ENCODE results near the gene POLR2E. TPM values are rescaled to one million over a fixed set of nuclear protein-coding genes. Genes with fewer than 3 reads are reported as not detected.
A peak's percentile ranks its signal among the peaks of the same experiment; 100 is the strongest.
"Not testable (repeated sequence)": the region's sequence is repeated elsewhere in the genome, so short reads cannot be mapped to it uniquely, and the experiment has no call there.

Gene POLR2E
- total RNA-seq, 1 donor from 2014 or later, result 39.1 TPM

DNA sequence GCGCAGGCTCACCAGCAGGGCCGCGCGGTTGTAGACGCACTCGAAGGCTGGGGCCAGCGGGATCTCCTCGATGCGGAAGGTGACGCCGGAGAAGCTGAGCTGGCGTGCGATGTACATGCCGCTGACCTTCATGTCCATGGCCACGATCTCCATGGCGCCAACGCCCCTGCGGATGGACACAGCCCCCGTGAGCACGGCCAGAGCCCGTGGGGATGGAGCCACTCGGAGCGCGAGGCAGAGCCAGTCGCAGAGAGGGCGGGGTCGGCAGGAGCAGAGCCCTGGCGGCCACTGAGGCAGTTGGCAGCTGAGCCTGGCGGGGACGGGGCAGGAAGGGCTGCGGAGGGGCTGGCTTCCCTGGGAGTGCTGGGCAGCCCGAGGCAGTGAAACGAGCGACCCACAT is 23.8 kb upstream of the POLR2E start:
- Histone ChIP-seq H3K4me3 (ENCODE audit: low read length in 3 of 3) (no peak overlapping the region), H3K9me3 (ENCODE audit: control insufficient read depth in 3 of 3, low read length in 3 of 3) (no peaks in the 10 kb centered on the region), H3K9ac (ENCODE audit: low read depth in 1 of 3, low read length in 3 of 3) (no peak overlapping the region), H3K4me1 (ENCODE audit: control insufficient read depth in 3 of 3, insufficient read depth in 3 of 3, low read length in 3 of 3) (peaks cover 0 to 4% (median 1%) of the 10 kb centered on the region in 3 donors), H3K27me3 (ENCODE audit: control insufficient read depth in 3 of 3, insufficient read depth in 3 of 3, low read length in 3 of 3) (no peaks in the 10 kb centered on the region), H3K36me3 (ENCODE audit: control insufficient read depth in 3 of 3, insufficient read depth in 3 of 3, low read length in 3 of 3) (peaks cover 38 to 67% (median 58%) of the 10 kb centered on the region in 3 donors), H3K27ac (ENCODE audit: low read depth, low read length) (no peak overlapping the region)

DNA sequence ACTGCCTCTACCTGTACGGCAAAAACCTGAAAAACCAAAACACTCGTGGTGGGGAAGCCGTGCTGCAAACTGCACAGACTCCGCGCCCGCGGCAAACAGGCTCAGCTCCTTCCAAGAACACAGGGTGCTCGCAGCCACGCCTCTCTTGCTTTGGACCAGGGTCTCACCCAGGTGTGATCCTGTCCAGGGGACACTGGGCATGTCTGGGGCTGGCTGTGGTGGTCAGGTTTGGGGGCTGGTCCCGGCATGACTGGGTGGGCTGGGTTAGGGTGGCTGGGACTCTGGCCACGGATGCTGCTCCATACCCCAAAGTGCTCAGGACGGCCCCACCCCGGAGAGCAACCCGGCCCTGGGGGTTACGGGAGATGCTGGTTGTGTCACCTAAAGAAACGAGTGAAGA is 22.5 kb upstream of the POLR2E start:
- H3K36me3 ChIP-seq (ENCODE audit: control insufficient read depth in 3 of 3, insufficient read depth in 3 of 3, low read length in 3 of 3), result peaks cover 38 to 62% (median 49%) of the 10 kb centered on the region in 3 donors

DNA sequence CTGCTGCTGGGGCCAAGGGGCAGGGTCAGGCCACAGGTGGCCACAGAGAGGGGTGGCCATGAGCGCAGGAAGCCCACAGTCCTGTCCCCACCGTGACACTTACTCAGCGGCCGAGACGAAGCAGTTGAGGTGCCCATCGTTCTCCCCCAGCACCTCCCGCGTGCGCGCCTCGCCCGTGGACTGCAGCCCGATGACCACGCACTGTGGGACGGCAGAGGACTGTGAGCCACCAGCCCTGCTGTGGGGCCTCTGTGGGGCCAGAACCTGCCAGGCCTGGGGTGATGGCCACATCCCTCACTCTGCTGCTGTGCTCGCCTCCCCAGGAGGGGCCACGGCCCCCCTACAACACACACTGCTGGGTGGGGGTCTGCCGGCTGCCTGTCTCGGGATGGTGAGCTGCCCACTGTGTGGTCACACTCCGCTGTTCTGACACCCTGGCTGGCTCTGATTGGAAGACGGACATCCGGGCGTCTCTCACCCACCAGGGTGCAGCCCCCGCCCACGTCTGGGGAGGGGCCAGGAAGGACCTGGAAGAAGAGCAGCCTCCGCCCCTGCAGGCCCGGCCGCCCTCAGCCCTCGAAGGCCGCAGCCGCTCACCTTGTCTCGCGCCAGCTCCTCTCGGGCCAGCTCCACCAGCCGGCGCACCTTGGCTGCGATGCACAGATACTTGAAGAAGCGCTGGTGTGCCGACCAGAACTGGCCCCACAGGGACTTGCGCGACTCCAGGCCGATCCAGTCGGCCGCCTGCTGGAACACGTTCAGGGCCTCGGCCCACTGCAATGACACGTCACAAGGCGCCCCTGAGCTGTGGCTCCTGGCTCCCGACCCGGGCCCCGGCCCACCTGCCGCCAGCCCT is 21.8 kb upstream of the POLR2E start:
- no peaks in the 10 kb centered on the region for H3K27me3 ChIP-seq (ENCODE audit: control insufficient read depth in 3 of 3, insufficient read depth in 3 of 3, low read length in 3 of 3)
- H3K9ac ChIP-seq (ENCODE audit: low read depth in 1 of 3, low read length in 3 of 3), result no peak overlapping the region
- no peak overlapping the region for H3K4me3 ChIP-seq (ENCODE audit: low read length in 3 of 3)
- H3K36me3 ChIP-seq (ENCODE audit: control insufficient read depth in 3 of 3, insufficient read depth in 3 of 3, low read length in 3 of 3), result peaks cover 38 to 58% (median 45%) of the 10 kb centered on the region in 3 donors
- no peak overlapping the region for H3K27ac ChIP-seq (ENCODE audit: low read depth, low read length)
- H3K9me3 ChIP-seq (ENCODE audit: control insufficient read depth in 3 of 3, low read length in 3 of 3), result no peaks in the 10 kb centered on the region
- H3K4me1 ChIP-seq (ENCODE audit: control insufficient read depth in 3 of 3, insufficient read depth in 3 of 3, low read length in 3 of 3), result peaks cover 8 to 20% (median 16%) of the 10 kb centered on the region in 3 donors

More for the DNA sequence above, 22.5 kb upstream of the POLR2E start:
- Histone ChIP-seq H3K27ac (ENCODE audit: low read depth, low read length) (no peak overlapping the region), H3K4me1 (ENCODE audit: control insufficient read depth in 3 of 3, insufficient read depth in 3 of 3, low read length in 3 of 3) (peaks cover 6 to 17% (median 13%) of the 10 kb centered on the region in 3 donors), H3K27me3 (ENCODE audit: control insufficient read depth in 3 of 3, insufficient read depth in 3 of 3, low read length in 3 of 3) (no peaks in the 10 kb centered on the region), H3K9ac (ENCODE audit: low read depth in 1 of 3, low read length in 3 of 3) (no peak overlapping the region), H3K4me3 (ENCODE audit: low read length in 3 of 3) (no peak overlapping the region), H3K9me3 (ENCODE audit: control insufficient read depth in 3 of 3, low read length in 3 of 3) (no peaks in the 10 kb centered on the region)

DNA sequence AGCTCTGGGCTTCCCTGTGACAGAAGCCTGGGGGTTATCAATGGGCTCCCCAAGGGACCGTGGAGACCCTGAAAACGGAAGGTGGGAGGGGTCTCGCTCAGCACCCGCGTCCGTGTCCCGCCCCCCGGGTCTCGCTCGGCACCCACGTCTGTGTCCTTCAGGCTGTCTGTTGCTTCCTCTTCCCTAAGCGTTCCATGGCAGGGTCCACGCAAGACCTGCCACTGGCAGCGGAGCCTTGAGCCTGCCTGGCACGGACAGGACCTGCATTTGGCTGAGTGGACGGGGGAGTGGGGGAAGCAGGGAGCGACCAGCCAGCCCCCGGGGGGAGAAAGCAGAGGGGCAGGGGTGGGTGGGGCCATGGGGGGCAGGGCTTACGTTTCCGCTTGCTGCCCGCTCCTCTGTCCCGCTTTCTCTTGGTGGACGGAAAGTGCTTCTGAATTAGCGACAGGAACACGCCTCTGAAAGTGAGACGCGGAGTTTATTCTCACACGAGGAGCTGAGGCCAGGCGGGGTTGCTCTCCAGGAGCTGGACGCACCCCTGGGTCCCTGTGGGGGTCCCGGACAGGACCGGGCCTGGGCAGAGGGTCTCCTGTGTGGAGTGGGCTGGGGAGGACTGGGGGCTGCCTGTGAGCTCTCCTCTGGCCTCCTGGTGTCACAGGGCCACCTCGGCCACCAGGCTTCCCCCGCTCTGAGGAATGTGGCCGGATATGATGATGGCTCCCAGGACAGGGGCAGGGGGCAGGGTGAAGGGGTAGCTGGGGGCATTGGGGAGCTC is 20.7 kb upstream of the POLR2E start:
- H3K9ac ChIP-seq (ENCODE audit: low read depth in 1 of 3, low read length in 3 of 3), result no peak overlapping the region
- H3K27me3 ChIP-seq (ENCODE audit: control insufficient read depth in 3 of 3, insufficient read depth in 3 of 3, low read length in 3 of 3), result no peaks in the 10 kb centered on the region
- peaks cover 36 to 48% (median 37%) of the 10 kb centered on the region in 3 donors for H3K36me3 ChIP-seq (ENCODE audit: control insufficient read depth in 3 of 3, insufficient read depth in 3 of 3, low read length in 3 of 3)
- peaks cover 8 to 20% (median 16%) of the 10 kb centered on the region in 3 donors for H3K4me1 ChIP-seq (ENCODE audit: control insufficient read depth in 3 of 3, insufficient read depth in 3 of 3, low read length in 3 of 3)
- H3K27ac ChIP-seq (ENCODE audit: low read depth, low read length), result no peak overlapping the region
- no peaks in the 10 kb centered on the region for H3K9me3 ChIP-seq (ENCODE audit: control insufficient read depth in 3 of 3, low read length in 3 of 3)
- H3K4me3 ChIP-seq (ENCODE audit: low read length in 3 of 3), result no peak overlapping the region

DNA sequence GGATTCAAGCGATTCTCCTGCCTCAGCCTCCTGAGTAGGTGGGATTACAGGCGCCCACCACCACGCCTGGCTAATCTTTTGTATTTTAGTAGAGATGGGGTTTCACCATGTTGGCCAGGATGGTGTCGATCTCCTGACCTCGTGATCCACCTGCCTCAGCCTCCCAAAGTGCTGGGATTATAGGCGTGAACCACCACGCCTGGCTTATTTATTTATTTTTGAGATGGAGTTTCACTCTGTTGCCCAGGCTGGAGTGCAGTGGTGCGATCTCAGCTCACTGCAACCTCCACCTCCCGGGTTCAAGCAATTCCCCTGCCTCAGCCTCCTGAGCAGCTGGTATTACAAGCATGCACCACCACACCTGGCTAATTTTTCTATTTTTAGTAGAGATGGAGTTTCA is 19.6 kb upstream of the POLR2E start:
- H3K27me3 ChIP-seq (ENCODE audit: control insufficient read depth in 3 of 3, insufficient read depth in 3 of 3, low read length in 3 of 3); H3K27ac ChIP-seq (ENCODE audit: low read depth, low read length); H3K9ac ChIP-seq (ENCODE audit: low read depth in 1 of 3, low read length in 3 of 3); H3K9me3 ChIP-seq (ENCODE audit: control insufficient read depth in 3 of 3, low read length in 3 of 3); H3K4me3 ChIP-seq (ENCODE audit: low read length in 3 of 3): not testable (repeated sequence)
- H3K36me3 ChIP-seq (ENCODE audit: control insufficient read depth in 3 of 3, insufficient read depth in 3 of 3, low read length in 3 of 3), result peaks cover 31 to 40% (median 37%) of the 10 kb centered on the region in 3 donors
- peaks cover 8 to 20% (median 16%) of the 10 kb centered on the region in 3 donors for H3K4me1 ChIP-seq (ENCODE audit: control insufficient read depth in 3 of 3, insufficient read depth in 3 of 3, low read length in 3 of 3)

DNA sequence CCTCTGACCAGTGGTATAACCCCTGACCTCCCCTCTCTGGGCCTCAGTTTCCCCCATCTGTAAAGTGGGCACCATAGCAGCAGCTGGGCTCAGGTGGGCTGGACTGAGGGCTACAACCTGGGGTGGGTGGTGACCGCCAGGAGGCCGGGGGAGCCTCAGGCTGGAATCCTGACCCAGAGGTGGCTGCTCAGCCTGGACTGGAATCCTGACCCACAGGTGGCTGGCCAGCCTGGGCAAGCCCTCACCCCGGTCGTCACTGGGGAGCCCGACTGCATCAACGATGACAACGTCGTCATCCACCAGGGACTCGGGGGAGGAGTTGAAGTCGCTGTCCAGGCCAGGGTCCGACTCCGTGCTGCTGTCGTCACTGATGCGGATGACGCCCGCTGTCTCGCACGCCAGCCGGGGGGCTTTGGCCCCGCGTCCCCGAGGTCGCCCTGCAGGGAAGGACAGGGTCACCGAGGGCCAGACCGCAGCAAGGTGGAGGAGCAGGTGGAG is 18.9 kb upstream of the POLR2E start:
- Histone ChIP-seq H3K27me3 (ENCODE audit: control insufficient read depth in 3 of 3, insufficient read depth in 3 of 3, low read length in 3 of 3) (no peaks in the 10 kb centered on the region), H3K27ac (ENCODE audit: low read depth, low read length) (peak overlapping the region; percentile 83), H3K4me1 (ENCODE audit: control insufficient read depth in 3 of 3, insufficient read depth in 3 of 3, low read length in 3 of 3) (peaks cover 8 to 20% (median 16%) of the 10 kb centered on the region in 3 donors), H3K36me3 (ENCODE audit: control insufficient read depth in 3 of 3, insufficient read depth in 3 of 3, low read length in 3 of 3) (peaks cover 26 to 35% (median 34%) of the 10 kb centered on the region in 3 donors), H3K9ac (ENCODE audit: low read depth in 1 of 3, low read length in 3 of 3) (peak overlapping the region; percentile 59 to 82 (median 73)), H3K4me3 (ENCODE audit: low read length in 3 of 3) (peak overlapping the region; percentile 31 to 60 (median 50)), H3K9me3 (ENCODE audit: control insufficient read depth in 3 of 3, low read length in 3 of 3) (no peaks in the 10 kb centered on the region)

DNA sequence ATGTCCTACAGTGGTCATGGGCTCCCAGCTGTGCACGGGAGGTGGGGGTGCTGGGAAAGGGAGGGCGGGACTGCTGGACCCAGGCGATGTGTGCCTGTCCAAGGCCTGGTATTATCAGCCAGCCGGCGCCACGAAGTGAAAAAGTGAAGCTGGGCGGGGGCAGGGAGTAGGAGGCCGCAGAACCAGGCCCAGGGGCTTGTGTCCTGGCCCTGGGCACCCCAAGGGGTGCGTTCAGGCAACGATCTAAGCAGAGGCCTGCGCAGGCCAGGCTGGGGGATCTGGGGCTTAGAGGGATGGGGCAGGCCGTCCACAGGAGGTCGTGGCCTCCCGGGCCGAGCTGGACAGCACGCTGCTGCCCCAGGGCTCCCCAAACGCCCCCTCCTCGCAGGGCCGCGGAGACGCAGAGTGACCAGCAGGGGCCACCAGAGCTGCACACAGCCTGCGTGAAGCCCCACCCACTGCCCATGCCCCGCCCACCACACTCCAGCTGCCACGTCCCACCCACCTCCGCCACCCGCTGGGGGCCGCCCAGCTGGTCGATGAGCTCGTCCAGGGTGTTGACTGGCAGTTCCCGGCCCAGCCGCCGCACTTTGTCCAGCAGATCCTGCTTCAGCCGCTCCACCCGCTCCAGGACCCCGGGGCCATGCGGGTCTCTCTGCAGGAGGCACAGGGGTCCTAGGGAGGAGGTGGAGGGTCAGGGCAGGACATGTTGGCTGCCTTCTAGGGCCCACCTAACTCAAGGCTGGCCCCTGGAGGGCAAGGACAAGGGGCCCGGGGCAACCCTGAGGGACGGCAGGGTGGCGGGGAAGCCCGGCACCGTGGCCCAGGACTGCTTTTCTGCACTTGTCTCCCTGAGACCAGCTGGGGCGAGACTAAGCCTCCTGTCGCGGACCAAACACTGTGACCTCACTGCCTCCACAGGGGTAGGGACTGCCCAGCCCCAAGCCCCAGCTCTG is 18.1 kb upstream of the POLR2E start:
- Histone ChIP-seq H3K27me3 (ENCODE audit: control insufficient read depth in 3 of 3, insufficient read depth in 3 of 3, low read length in 3 of 3) (no peaks in the 10 kb centered on the region), H3K9me3 (ENCODE audit: control insufficient read depth in 3 of 3, low read length in 3 of 3) (no peaks in the 10 kb centered on the region), H3K27ac (ENCODE audit: low read depth, low read length) (peak overlapping the region; percentile 83), H3K36me3 (ENCODE audit: control insufficient read depth in 3 of 3, insufficient read depth in 3 of 3, low read length in 3 of 3) (peaks cover 25 to 32% (median 28%) of the 10 kb centered on the region in 3 donors), H3K9ac (ENCODE audit: low read depth in 1 of 3, low read length in 3 of 3) (peak overlapping the region; percentile 59 to 82 (median 73)), H3K4me3 (ENCODE audit: low read length in 3 of 3) (peak overlapping the region; percentile 31 to 60 (median 50)), H3K4me1 (ENCODE audit: control insufficient read depth in 3 of 3, insufficient read depth in 3 of 3, low read length in 3 of 3) (peaks cover 8 to 20% (median 16%) of the 10 kb centered on the region in 3 donors)

DNA sequence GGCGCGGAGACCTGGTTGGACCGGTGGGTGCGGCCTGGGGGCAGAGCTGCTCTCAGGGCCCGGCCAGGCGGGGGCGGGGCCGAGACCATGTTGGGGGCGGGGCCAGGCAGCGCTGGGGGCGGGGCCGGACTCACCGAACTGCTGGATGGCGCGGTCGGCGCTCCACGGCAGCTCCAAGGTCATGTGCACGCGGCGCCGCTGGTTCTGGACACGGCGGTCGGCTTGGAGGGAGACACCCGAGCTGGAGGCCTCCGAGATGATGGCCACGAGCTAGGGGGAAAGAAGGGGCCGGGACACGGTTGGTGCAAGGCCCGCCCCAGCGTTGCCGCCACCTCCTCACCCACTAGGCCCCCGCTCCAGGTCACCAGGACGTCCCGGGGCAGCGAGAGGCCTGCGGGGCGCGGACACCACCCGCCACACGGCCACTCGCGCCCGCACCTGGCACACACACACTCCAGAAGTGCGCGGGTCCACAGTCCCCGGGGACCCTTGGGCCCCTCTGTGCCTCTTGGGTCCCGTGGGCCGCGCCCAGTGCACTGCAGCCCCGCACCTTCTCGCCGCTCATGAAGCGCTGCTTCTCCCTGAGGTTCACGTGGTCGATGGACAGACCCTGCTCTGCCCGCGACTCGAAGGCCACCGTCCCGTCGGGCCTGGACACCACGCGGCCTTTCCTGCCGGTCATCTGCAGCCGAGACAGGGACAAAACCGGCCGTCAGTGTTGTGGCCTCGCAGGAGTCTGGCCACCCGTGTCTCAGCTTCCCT is 17.3 kb upstream of the POLR2E start:
- peaks cover 20 to 29% (median 24%) of the 10 kb centered on the region in 3 donors for H3K36me3 ChIP-seq (ENCODE audit: control insufficient read depth in 3 of 3, insufficient read depth in 3 of 3, low read length in 3 of 3)
- no peaks in the 10 kb centered on the region for H3K27me3 ChIP-seq (ENCODE audit: control insufficient read depth in 3 of 3, insufficient read depth in 3 of 3, low read length in 3 of 3)

More for the DNA sequence above, 17.3 kb upstream of the POLR2E start:
- peak overlapping the region in 1 of 3 donors; percentile 45 for H3K9ac ChIP-seq (ENCODE audit: low read depth in 1 of 3, low read length in 3 of 3)
- H3K27ac ChIP-seq (ENCODE audit: low read depth, low read length), result peak overlapping the region; percentile 83
- peaks cover 8 to 20% (median 16%) of the 10 kb centered on the region in 3 donors for H3K4me1 ChIP-seq (ENCODE audit: control insufficient read depth in 3 of 3, insufficient read depth in 3 of 3, low read length in 3 of 3)
- no peaks in the 10 kb centered on the region for H3K9me3 ChIP-seq (ENCODE audit: control insufficient read depth in 3 of 3, low read length in 3 of 3)
- H3K4me3 ChIP-seq (ENCODE audit: low read length in 3 of 3), result no peak overlapping the region
